GM18909 (cell line): ENCODE data around the gene CCL4L2.
A peak's percentile ranks its signal among the peaks of the same experiment; 100 is the strongest.
"Not testable (repeated sequence)": the region's sequence is repeated elsewhere in the genome, so short reads cannot be mapped to it uniquely, and the experiment has no call there.

Source experiments
- ATAC-seq: cut with Tn5 transposase; IDR thresholded peaks from one replicate; pipeline ENCODE4 v1.9.1; 2021; ENCODE audit warnings: mild to moderate bottlenecking; ENCODE audit not compliant: unreplicated experiment, poor library complexity

Gene CCL4L2

GRCh38 chr17:36210439-36211211, at the start of gene CCL4L2:
Gene CCL4L2, plus strand, starts transcription at chr17:36211063.
- ATAC-seq: peak; percentile 67

- ATAC-seq: not testable (repeated sequence)
Observed at GRCh38 chr17:36168836-36169235, 42.0 kb upstream of the CCL4L2 start.

- not testable (repeated sequence) for ATAC-seq
Observed at GRCh38 chr17:36176536-36176935, 34.3 kb upstream of the CCL4L2 start, which contains the start of gene TBC1D3B. Gene TBC1D3B, minus strand, starts transcription at chr17:36176636. Its CDS starts 1,586 bp downstream, at chr17:36175050.

GRCh38 chr17:36181446-36182175, 29.3 kb upstream of the CCL4L2 start:
- not testable (repeated sequence) for ATAC-seq

- ATAC-seq: no peak
Observed at GRCh38 chr17:36182176-36183000, 28.5 kb upstream of the CCL4L2 start.

GRCh38 chr17:36183001-36183971, 27.6 kb upstream of the CCL4L2 start:
- ATAC-seq: no peak

GRCh38 chr17:36184023-36184765, 26.7 kb upstream of the CCL4L2 start:
- ATAC-seq: no peak

GRCh38 chr17:36185416-36185815, 25.4 kb upstream of the CCL4L2 start:
- ATAC-seq: no peak

GRCh38 chr17:36186810-36187763, 23.8 kb upstream of the CCL4L2 start:
- ATAC-seq: not testable (repeated sequence)

- not testable (repeated sequence) for ATAC-seq
Observed at GRCh38 chr17:36187943-36188665, 22.8 kb upstream of the CCL4L2 start.

GRCh38 chr17:36188891-36189306, 22.0 kb upstream of the CCL4L2 start:
- no peak for ATAC-seq

GRCh38 chr17:36189993-36190392, 20.9 kb upstream of the CCL4L2 start:
- not testable (repeated sequence) for ATAC-seq

- not testable (repeated sequence) for ATAC-seq
Observed at GRCh38 chr17:36190549-36191330, 20.1 kb upstream of the CCL4L2 start.

- no peak for ATAC-seq
Observed at GRCh38 chr17:36193216-36193775, 17.6 kb upstream of the CCL4L2 start.

- ATAC-seq: not testable (repeated sequence)
Observed at GRCh38 chr17:36194147-36194831, 16.6 kb upstream of the CCL4L2 start.
